Activated CD4-positive, alpha-beta T cell treated with anti-CD3 and anti-CD28 coated beads, Interleukin-2, amount 50 U/mL, for 48 hours (primary cell): ENCODE results near the gene MAP4.
"Not testable (repeated sequence)": the region's sequence is repeated elsewhere in the genome, so short reads cannot be mapped to it uniquely, and the experiment has no call there.

Experiments
- DNase-seq, 2 experiments: peaks; one replicate each; pipeline ENCODE4 v3.0.0-alpha.2; 2020

MAP4 gene

GRCh38 chr3:47892286-47893040, 123.8 kb downstream of the MAP4 start:
- DNase-seq = no peak

GRCh38 chr3:47891613-47892005, 124.6 kb downstream of the MAP4 start:
- DNase-seq = no peak

GRCh38 chr3:47890828-47891612, 125.2 kb downstream of the MAP4 start:
- DNase-seq = no peak

GRCh38 chr3:47890126-47890827, 125.9 kb downstream of the MAP4 start:
- DNase-seq = no peak

GRCh38 chr3:47888986-47889757, 127.0 kb downstream of the MAP4 start:
- no peak for DNase-seq

GRCh38 chr3:47887991-47888390, 128.2 kb downstream of the MAP4 start:
- not testable (repeated sequence) for DNase-seq

GRCh38 chr3:47885168-47885567, 131.0 kb downstream of the MAP4 start:
- DNase-seq = no peak

- DNase-seq = no peak
Observed at GRCh38 chr3:47884603-47885002, 131.6 kb downstream of the MAP4 start.

- no peak for DNase-seq
Observed at GRCh38 chr3:47882338-47882737, 133.9 kb downstream of the MAP4 start.

GRCh38 chr3:47877719-47878118, 138.5 kb downstream of the MAP4 start:
- DNase-seq = no peak

GRCh38 chr3:47877290-47877689, 138.9 kb downstream of the MAP4 start:
- DNase-seq = no peak

GRCh38 chr3:47874913-47875312, 141.3 kb downstream of the MAP4 start:
- DNase-seq = no peak

- DNase-seq = no peak
Observed at GRCh38 chr3:47874438-47874837, 141.8 kb downstream of the MAP4 start.

GRCh38 chr3:47872916-47873315, 143.3 kb downstream of the MAP4 start:
- DNase-seq = no peak

- DNase-seq = no peak
Observed at GRCh38 chr3:47871389-47871788, 144.8 kb downstream of the MAP4 start.

- DNase-seq = no peak
Observed at GRCh38 chr3:47870702-47871260, 145.4 kb downstream of the MAP4 start.

GRCh38 chr3:47870156-47870555, 146.1 kb downstream of the MAP4 start:
- no peak for DNase-seq

- DNase-seq = no peak
Observed at GRCh38 chr3:47868306-47868705, 147.9 kb downstream of the MAP4 start.

- DNase-seq = no peak
Observed at GRCh38 chr3:47867451-47868044, 148.7 kb downstream of the MAP4 start.

GRCh38 chr3:47865192-47865591, 151.0 kb downstream of the MAP4 start:
- DNase-seq = no peak

- no peak for DNase-seq
Observed at GRCh38 chr3:47863391-47864128, 152.7 kb downstream of the MAP4 start.
